ENCODE data around the gene KRTAP5-7.

KRTAP5-7 gene

DNA sequence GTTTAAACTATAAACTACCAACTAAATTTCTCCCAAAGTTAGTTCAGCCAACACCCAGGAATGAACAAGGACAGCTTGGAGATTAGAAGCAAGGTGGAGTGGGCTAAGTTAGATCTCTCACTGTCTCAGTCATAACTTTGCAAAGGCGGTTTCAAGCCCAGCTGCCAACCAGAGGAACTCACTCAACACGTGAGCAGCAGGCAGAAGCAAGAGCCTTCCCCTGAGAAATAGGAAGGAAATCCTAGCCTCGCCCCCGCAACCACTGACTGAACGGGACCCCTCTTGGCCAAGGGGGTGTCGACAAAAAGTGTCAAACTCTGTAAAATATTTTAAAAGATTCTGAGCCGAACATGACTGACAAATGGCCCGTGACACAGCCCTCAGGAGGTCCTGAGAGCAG lies 16.8 kb downstream of the KRTAP5-7 start:
- peaks cover under 1% of the 10 kb centered on the region; the same call in 1 of the 2 replicates for H3K27me3 ChIP-seq (replicated peaks; ENCODE audit: control insufficient read depth, insufficient read depth, low read length)
- DNase-seq (ENCODE audit: extremely low read depth, insufficient read length) = no peak
- TF ChIP-seq, protein P1, sequence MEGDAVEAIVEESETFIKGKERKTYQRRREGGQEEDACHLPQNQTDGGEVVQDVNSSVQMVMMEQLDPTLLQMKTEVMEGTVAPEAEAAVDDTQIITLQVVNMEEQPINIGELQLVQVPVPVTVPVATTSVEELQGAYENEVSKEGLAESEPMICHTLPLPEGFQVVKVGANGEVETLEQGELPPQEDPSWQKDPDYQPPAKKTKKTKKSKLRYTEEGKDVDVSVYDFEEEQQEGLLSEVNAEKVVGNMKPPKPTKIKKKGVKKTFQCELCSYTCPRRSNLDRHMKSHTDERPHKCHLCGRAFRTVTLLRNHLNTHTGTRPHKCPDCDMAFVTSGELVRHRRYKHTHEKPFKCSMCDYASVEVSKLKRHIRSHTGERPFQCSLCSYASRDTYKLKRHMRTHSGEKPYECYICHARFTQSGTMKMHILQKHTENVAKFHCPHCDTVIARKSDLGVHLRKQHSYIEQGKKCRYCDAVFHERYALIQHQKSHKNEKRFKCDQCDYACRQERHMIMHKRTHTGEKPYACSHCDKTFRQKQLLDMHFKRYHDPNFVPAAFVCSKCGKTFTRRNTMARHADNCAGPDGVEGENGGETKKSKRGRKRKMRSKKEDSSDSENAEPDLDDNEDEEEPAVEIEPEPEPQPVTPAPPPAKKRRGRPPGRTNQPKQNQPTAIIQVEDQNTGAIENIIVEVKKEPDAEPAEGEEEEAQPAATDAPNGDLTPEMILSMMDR (IDR thresholded peaks at IDR 0.05; ENCODE audit: insufficient read depth, low read length, poor library complexity, severe bottlenecking) = no peak
- no peaks in the 10 kb centered on the region for H3K36me3 ChIP-seq (ENCODE audit: control insufficient read depth, insufficient read depth, low read length)
- no peak overlapping the region for H3K4me3 ChIP-seq (replicated peaks; ENCODE audit: low read depth, low read length)

DNA sequence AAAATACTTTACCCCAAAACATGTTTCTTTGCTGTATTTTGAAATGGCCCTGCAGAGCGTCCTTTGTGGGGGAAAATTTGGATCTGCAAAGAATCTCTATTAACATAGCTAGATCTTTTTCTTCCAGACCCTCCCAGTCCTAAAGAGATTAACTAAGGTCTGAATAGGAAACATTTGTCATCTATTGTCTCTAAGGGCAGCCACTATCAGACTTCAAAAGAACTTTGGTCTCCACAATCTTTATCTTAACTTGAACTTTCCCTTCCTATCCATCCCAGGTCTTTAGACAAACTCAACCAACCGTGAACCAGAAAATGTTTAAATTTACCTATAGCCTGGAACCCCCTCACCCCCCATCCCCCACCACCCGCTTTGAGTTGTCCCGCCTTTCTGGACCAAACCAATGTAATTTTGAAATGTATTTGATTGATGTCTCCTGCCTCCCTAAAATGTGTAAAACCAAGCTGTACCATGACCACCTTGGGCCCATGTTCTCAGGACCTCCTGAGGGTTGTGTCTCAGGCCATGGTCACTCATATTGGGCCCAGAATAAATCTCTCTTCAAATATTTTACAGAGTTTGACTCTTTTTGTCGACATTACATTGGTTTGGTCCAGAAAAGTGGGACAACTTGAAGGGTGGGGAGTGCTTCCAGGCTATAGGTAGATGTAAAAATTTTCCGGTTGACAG lies 17.6 kb downstream of the KRTAP5-7 start:
- Histone ChIP-seq H3K27me3 (replicated peaks; ENCODE audit: control insufficient read depth, insufficient read depth, low read length) (peaks cover 1% of the 10 kb centered on the region; the same call in 1 of the 2 replicates), H3K36me3 (ENCODE audit: control insufficient read depth, insufficient read depth, low read length) (no peaks in the 10 kb centered on the region), H3K4me3 (replicated peaks; ENCODE audit: low read depth, low read length) (no peak overlapping the region)
- TF ChIP-seq, protein P1 (IDR thresholded peaks at IDR 0.05; ENCODE audit: insufficient read depth, low read length, poor library complexity, severe bottlenecking) = no peak
- DNase-seq (ENCODE audit: extremely low read depth, insufficient read length) = no peak

DNA sequence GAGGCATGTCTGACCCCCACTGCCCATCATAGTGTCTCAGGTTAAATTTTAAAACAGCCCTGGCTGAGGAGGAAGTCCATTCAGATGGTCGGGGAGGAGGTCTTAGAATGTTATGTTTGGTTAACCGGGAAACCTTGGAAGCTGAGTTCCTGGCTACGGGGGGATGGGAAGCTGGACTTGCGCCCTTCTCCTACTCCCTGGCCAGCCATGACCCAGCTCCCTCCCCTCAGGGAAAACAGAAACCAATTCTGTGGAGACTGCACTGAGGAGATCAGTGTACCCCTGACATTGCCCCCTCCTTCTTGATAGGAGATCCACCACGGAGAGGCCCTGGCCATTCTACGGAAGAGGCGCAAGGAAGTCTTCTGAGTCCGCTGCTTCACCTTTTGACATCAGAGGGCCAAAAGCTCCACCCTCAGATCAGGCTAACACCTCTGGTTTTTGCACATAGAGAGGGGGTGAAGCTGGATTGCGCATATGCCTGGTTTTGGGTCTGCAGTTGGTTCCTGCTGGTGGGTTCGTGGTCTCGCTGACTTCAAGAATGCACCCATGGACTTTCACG lies 18.4 kb downstream of the KRTAP5-7 start:
- no peak overlapping the region for H3K4me3 ChIP-seq (replicated peaks; ENCODE audit: low read depth, low read length)
- TF ChIP-seq, protein P1 (IDR thresholded peaks at IDR 0.05; ENCODE audit: insufficient read depth, low read length, poor library complexity, severe bottlenecking) = no peak
- no peaks in the 10 kb centered on the region for H3K36me3 ChIP-seq (ENCODE audit: control insufficient read depth, insufficient read depth, low read length)
- peaks cover 1% of the 10 kb centered on the region; the same call in 1 of the 2 replicates for H3K27me3 ChIP-seq (replicated peaks; ENCODE audit: control insufficient read depth, insufficient read depth, low read length)
- DNase-seq (ENCODE audit: extremely low read depth, insufficient read length) = no peak

DNA sequence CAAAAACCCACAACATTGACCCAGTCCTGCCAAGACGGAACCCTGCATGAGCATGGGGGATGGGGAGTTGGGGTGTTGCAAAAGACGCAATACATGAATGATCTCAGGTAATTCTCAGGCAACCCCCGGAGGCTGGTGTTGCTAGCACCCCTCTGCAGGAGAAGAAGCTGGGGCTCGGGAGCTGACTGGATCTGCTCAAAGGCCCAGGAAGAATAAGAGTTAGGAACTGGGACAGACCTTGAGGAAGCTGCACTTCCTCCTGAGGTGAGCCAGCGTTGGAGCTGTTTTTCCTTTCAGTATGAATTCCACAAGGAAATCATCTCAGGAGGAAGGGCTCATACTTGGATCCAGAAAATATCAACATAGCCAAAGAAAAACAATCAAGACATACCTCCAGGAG lies 21.1 kb downstream of the KRTAP5-7 start, which contains the start of gene KRTAP5-9:
Gene KRTAP5-9, plus strand, starts transcription at position 301 of the 400 bp plus-strand sequence. CDS start 238 bp downstream, outside the sequence.
- H3K4me3 ChIP-seq (replicated peaks; ENCODE audit: low read depth, low read length) = no peak within 1 kb of the TSS
- DNase-seq (ENCODE audit: extremely low read depth, insufficient read length) = no peak
- peaks cover 1% of the 10 kb centered on the region; the same call in 1 of the 2 replicates for H3K27me3 ChIP-seq (replicated peaks; ENCODE audit: control insufficient read depth, insufficient read depth, low read length)
- H3K36me3 ChIP-seq (ENCODE audit: control insufficient read depth, insufficient read depth, low read length) = no peaks in the 10 kb centered on the region
- TF ChIP-seq, protein P1 (IDR thresholded peaks at IDR 0.05; ENCODE audit: insufficient read depth, low read length, poor library complexity, severe bottlenecking) = no peak

DNA sequence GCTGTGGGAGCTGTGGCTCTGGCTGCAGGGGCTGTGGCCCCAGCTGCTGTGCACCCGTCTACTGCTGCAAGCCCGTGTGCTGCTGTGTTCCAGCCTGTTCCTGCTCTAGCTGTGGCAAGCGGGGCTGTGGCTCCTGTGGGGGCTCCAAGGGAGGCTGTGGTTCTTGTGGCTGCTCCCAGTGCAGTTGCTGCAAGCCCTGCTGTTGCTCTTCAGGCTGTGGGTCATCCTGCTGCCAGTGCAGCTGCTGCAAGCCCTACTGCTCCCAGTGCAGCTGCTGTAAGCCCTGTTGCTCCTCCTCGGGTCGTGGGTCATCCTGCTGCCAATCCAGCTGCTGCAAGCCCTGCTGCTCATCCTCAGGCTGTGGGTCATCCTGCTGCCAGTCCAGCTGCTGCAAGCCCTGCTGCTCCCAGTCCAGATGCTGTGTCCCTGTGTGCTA lies 21.7 kb downstream of the KRTAP5-7 start:
- no peak for DNase-seq (ENCODE audit: extremely low read depth, insufficient read length)
- TF ChIP-seq, protein P1 (IDR thresholded peaks at IDR 0.05; ENCODE audit: insufficient read depth, low read length, poor library complexity, severe bottlenecking) = no peak
- H3K36me3 ChIP-seq (ENCODE audit: control insufficient read depth, insufficient read depth, low read length) = no peaks in the 10 kb centered on the region
- H3K27me3 ChIP-seq (replicated peaks; ENCODE audit: control insufficient read depth, insufficient read depth, low read length) = peaks cover 1% of the 10 kb centered on the region; the same call in 1 of the 2 replicates
- no peak overlapping the region for H3K4me3 ChIP-seq (replicated peaks; ENCODE audit: low read depth, low read length)
